PC-9 (cell line): ENCODE measurements around the gene EMC6. TPM values are rescaled to one million over a fixed set of nuclear protein-coding genes. Genes with fewer than 3 reads are reported as not detected.

Experiments used
- BruUV-seq: library from RNA; stranded (reverse); fragments of 400-500 nt; replicated peaks from 2 replicates; lab custom pipeline; 2021; lab: Mats Ljungman, UMichigan
- CTCF ChIA-PET: fragments of 300-600 bp; sonication (Branson Sonifier 250); formaldehyde crosslinking; loops from one replicate; lab custom pipeline; 2022; ENCODE audit warnings: antibody characterized with exemption; lab: Charles Lee
- POLR2A ChIA-PET: fragments of 300-600 bp; sonication (Branson Sonifier 250); formaldehyde crosslinking; loops from one replicate; lab custom pipeline; 2022; ENCODE audit warnings: antibody characterized with exemption; ENCODE audit not compliant: unreplicated experiment; lab: Charles Lee
- DNase-seq, 2 experiments: peaks; one replicate each; pipeline versions ENCODE4 v3.0.0 to v3.0.0-alpha.2; 2015 to 2022; ENCODE audit warnings: mixed read lengths in 1 of 2
- H2AFZ ChIP-seq: fragments of 200-600 bp; sonication (generic); 2 replicates; pipeline ENCODE4 v1.8.1; 2017; ENCODE audit warnings: antibody characterized with exemption
- H3F3A ChIP-seq: fragments of 200-600 bp; sonication (generic); 2 replicates; pipeline ENCODE4 v1.8.1; 2017; ENCODE audit warnings: antibody characterized with exemption, mild to moderate bottlenecking, low read depth; ENCODE audit not compliant: insufficient read depth
- H3K27ac ChIP-seq: fragments of 200-600 bp; sonication (generic); 2 replicates; pipeline ENCODE4 v1.6.1; 2016; ENCODE audit warnings: mixed run types
- H3K27me3 ChIP-seq: fragments of 200-600 bp; sonication (generic); 2 replicates; pipeline ENCODE4 v1.6.1; 2016; ENCODE audit warnings: low read depth, mixed run types; ENCODE audit not compliant: insufficient read depth
- H3K36me3 ChIP-seq: fragments of 200-600 bp; sonication (generic); 2 replicates; pipeline ENCODE4 v1.6.1; 2016; ENCODE audit warnings: low read depth, mixed run types
- H3K4me1 ChIP-seq: fragments of 200-600 bp; sonication (generic); replicated peaks from 2 replicates; pipeline ENCODE4 v1.6.1; 2016; ENCODE audit warnings: mixed run types; ENCODE audit not compliant: insufficient read depth
- H3K4me2 ChIP-seq: fragments of 200-600 bp; sonication (generic); 2 replicates; pipeline ENCODE4 v1.6.1; 2017; ENCODE audit warnings: mixed run types
- H3K4me3 ChIP-seq: fragments of 200-600 bp; sonication (generic); 2 replicates; pipeline ENCODE4 v1.6.1; 2016; ENCODE audit warnings: mixed run types
- H3K79me2 ChIP-seq: fragments of 200-600 bp; sonication (generic); 2 replicates; pipeline ENCODE4 v1.6.1; 2017; ENCODE audit warnings: low read depth, mixed run types
- H3K9me2 ChIP-seq: fragments of 200-600 bp; sonication (generic); 2 replicates; pipeline ENCODE4 v1.8.1; 2017; ENCODE audit warnings: mild to moderate bottlenecking; ENCODE audit not compliant: insufficient read depth
- H3K9me3 ChIP-seq: fragments of 200-600 bp; sonication (generic); 2 replicates; pipeline ENCODE4 v1.8.1; 2016; ENCODE audit warnings: low read depth; ENCODE audit not compliant: insufficient read depth
- H4K20me1 ChIP-seq: fragments of 200-600 bp; sonication (generic); 2 replicates; pipeline ENCODE4 v1.8.1; 2017; ENCODE audit not compliant: insufficient read depth
- EZH2 ChIP-seq: fragments of 200-600 bp; sonication (generic); IDR thresholded peaks from 2 replicates; pipeline ENCODE4 v1.8.0; 2017; ENCODE audit warnings: antibody characterized with exemption, low read depth
- intact Hi-C: fragments of 100-400 bp; cut with micrococcal nuclease; formaldehyde crosslinking; loops from one replicate; pipeline ENCODE4 v1.10.0; 2022; ENCODE audit not compliant: unreplicated experiment
- total RNA-seq: library from RNA; stranded (reverse); gene quantifications from 2 replicates; pipeline ENCODE4 v1.2.3, GENCODE V29; 2021
- TF ChIP-seq, protein P1 (sequence below): fragments of 200-600 bp; sonication (generic); conservative IDR thresholded peaks from 2 replicates; pipeline ENCODE4 v1.6.1; 2017; ENCODE audit warnings: mixed run types, antibody characterized with exemption, mild to moderate bottlenecking, moderate library complexity

EMC6 gene
- total RNA-seq, 1 experiment from 2014 or later, result 89.9 TPM

DNA sequence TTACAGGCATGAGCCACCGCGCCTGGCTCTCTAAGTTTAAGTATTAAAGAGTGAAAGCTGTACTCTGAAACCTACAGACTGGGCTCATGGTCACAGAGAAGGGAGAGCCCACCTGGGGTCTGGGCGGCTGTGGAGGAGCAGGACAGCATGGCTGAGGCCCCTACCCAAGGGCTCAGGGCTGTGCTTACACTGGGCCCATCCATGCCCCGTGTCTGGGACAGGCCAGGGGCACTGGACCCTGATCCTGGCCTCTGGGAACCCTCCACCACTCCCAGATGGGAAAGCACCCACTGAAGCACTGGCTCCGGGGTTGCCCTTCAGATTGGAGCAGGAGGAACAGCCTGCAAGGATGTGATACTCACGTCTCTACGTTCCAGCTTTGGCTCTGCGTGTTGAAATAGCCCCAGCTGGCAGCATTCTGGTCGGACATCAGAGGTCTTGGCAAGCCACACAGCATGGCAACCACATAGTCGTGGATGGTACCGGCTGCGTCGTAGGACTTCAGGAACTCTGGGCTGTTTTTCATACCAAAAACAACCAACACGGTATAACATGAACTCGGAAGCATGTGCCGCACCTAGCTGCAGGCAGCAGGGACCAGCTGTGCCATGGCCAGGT lies 45.5 kb upstream of the EMC6 start:
- no peaks in the 10 kb centered on the region for H3K9me3 ChIP-seq
- H3K27ac ChIP-seq, result no peak overlapping the region
- no peak overlapping the region for H3K4me2 ChIP-seq
- peaks cover 20% of the 10 kb centered on the region; the same call in 1 of the 2 replicates for H3K36me3 ChIP-seq
- TF ChIP-seq, protein P1, sequence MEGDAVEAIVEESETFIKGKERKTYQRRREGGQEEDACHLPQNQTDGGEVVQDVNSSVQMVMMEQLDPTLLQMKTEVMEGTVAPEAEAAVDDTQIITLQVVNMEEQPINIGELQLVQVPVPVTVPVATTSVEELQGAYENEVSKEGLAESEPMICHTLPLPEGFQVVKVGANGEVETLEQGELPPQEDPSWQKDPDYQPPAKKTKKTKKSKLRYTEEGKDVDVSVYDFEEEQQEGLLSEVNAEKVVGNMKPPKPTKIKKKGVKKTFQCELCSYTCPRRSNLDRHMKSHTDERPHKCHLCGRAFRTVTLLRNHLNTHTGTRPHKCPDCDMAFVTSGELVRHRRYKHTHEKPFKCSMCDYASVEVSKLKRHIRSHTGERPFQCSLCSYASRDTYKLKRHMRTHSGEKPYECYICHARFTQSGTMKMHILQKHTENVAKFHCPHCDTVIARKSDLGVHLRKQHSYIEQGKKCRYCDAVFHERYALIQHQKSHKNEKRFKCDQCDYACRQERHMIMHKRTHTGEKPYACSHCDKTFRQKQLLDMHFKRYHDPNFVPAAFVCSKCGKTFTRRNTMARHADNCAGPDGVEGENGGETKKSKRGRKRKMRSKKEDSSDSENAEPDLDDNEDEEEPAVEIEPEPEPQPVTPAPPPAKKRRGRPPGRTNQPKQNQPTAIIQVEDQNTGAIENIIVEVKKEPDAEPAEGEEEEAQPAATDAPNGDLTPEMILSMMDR, result no peak
- TF ChIP-seq EZH2, result no peak
- BruUV-seq, result no TSS peak
- no peak overlapping the region for H2AFZ ChIP-seq
- H3F3A ChIP-seq, result peaks cover 5% of the 10 kb centered on the region; the same call in 1 of the 2 replicates
- CTCF ChIA-PET, result interaction anchor here (0.6 kb wide), 1 partner anchor 88 kb away, joined by 4 read pairs; no protein-coding TSS in a partner anchor
- no peaks in the 10 kb centered on the region for H3K27me3 ChIP-seq
- H3K79me2 ChIP-seq, result no peaks in the 10 kb centered on the region
- no peaks in the 10 kb centered on the region for H3K9me2 ChIP-seq
- POLR2A ChIA-PET, result no interaction called here
- no peaks in the 10 kb centered on the region for H3K4me1 ChIP-seq
- intact Hi-C loops, result no loop called here
- H3K4me3 ChIP-seq, result no peak overlapping the region
- no peak for DNase-seq
- peaks cover 6% of the 10 kb centered on the region; the same call in 1 of the 2 replicates for H4K20me1 ChIP-seq

DNA sequence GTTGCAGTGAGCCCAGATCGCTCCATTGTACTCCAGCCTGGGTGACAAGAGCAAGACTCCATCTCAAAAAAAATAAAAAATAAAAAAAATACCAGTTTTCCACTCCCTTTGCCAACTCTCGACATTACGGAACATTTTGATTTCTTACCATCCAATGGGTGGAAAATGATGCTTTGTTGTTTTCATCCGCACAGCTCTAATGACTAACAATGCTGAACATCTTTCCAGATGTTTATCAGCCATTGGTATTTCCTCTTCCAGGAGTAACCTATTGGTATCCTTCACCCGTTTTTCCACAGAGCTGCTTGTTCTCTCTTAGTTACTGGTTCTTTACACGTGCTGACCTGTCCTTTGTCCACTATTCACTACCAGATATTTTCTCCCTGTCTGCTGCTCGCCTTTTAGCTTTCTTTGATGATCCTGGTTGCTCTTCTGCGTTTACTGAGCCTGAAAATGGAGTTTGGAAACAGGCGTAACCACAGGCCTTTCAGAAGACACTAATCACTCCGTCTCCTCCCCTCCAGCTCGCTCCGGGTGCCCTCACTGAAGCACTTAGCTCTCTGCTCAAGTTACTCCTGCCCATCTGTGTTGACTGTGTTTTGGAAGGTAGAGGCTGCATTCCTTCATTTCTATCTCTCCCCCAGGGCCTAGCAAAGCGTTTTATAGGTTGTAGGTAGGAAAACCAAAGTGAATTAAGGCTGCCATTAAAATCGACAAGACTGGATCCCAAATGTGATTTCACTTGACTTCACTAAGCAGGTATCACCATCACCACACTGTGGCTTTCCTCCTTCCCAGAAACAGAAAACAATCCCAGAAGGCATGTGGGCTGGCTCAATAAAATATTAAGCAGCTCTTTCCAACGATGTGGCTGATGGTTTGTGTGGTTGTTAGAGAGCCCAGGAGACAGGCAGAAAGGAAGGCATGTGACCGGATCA lies 41.5 kb upstream of the EMC6 start:
- POLR2A ChIA-PET, result no interaction called here
- no peaks in the 10 kb centered on the region for H3K27me3 ChIP-seq
- no peak overlapping the region for H3K4me2 ChIP-seq
- H2AFZ ChIP-seq, result no peak overlapping the region
- H3K36me3 ChIP-seq, result peaks cover 20% of the 10 kb centered on the region; the same call in 1 of the 2 replicates
- H3K79me2 ChIP-seq, result peaks cover 4% of the 10 kb centered on the region; the same call in 1 of the 2 replicates
- no peaks in the 10 kb centered on the region for H3K9me2 ChIP-seq
- H3F3A ChIP-seq, result peaks cover 5% of the 10 kb centered on the region; the same call in 1 of the 2 replicates
- no peak overlapping the region for H3K27ac ChIP-seq
- no TSS peak for BruUV-seq
- no peak overlapping the region for H3K4me3 ChIP-seq
- CTCF ChIA-PET, result no interaction called here
- DNase-seq, result no peak
- intact Hi-C loops, result no loop called here
- TF ChIP-seq, protein P1, result no peak
- no peak for TF ChIP-seq EZH2
- no peaks in the 10 kb centered on the region for H3K4me1 ChIP-seq
- peaks cover 6% of the 10 kb centered on the region; the same call in 1 of the 2 replicates for H4K20me1 ChIP-seq
- no peaks in the 10 kb centered on the region for H3K9me3 ChIP-seq

DNA sequence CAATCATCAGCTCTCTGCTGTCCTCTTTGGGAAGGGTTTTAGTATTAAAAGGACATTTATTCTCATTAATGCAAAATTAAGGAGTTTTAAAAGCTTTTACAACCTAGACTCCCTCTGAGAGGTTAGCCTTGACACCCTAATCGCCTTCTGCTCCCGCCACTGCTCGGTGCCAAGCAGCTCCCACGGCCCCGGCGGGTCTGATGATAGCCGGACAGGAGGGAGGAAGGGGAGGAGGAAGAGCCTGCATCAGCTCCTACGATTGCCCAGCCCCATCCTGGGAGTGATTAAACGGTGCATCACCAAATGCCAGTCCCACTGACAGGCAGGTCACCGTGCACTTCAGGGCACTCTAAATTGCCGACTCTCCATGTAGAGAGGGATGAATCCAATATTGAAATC lies 40.8 kb upstream of the EMC6 start:
- H3K27me3 ChIP-seq, result no peaks in the 10 kb centered on the region
- DNase-seq, result no peak
- H3K27ac ChIP-seq, result no peak overlapping the region
- H3K4me1 ChIP-seq, result no peaks in the 10 kb centered on the region
- H3K4me2 ChIP-seq, result no peak overlapping the region
- H3K79me2 ChIP-seq, result peaks cover 10% of the 10 kb centered on the region; the same call in 1 of the 2 replicates
- intact Hi-C loops, result no loop called here
- no peaks in the 10 kb centered on the region for H3K9me2 ChIP-seq
- peaks cover 1% of the 10 kb centered on the region; the same call in 1 of the 2 replicates for H3F3A ChIP-seq
- H4K20me1 ChIP-seq, result peaks cover 6% of the 10 kb centered on the region; the same call in 1 of the 2 replicates
- no TSS peak for BruUV-seq
- no peak overlapping the region for H3K4me3 ChIP-seq
- CTCF ChIA-PET, result no interaction called here
- H3K9me3 ChIP-seq, result no peaks in the 10 kb centered on the region
- POLR2A ChIA-PET, result no interaction called here
- peaks cover 20% of the 10 kb centered on the region; the same call in 1 of the 2 replicates for H3K36me3 ChIP-seq
- H2AFZ ChIP-seq, result no peak overlapping the region
- no peak for TF ChIP-seq EZH2
- TF ChIP-seq, protein P1, result no peak
